Stimulated activated CD4-positive, alpha-beta T cell treated with anti-CD3 and anti-CD28 coated beads, Interleukin-12 subunit alpha, Interleukin-12 subunit beta, amount 100 ng/mL, for 4 hours (primary cell): ENCODE data around the gene TCF12.
"Not testable (repeated sequence)": the region's sequence is repeated elsewhere in the genome, so short reads cannot be mapped to it uniquely, and the experiment has no call there.

Source experiments
- DNase-seq: peaks from one replicate; pipeline ENCODE4 v3.0.0-alpha.2; 2020

TCF12 gene

GRCh38 chr15:57146506-57147201, 228.2 kb downstream of the TCF12 start:
- DNase-seq, result no peak

- DNase-seq, result no peak
Observed at GRCh38 chr15:57147621-57148020, 229.2 kb downstream of the TCF12 start.

GRCh38 chr15:57148262-57148661, 229.8 kb downstream of the TCF12 start:
- no peak for DNase-seq

- no peak for DNase-seq
Observed at GRCh38 chr15:57149196-57149595, 230.8 kb downstream of the TCF12 start.

- no peak for DNase-seq
Observed at GRCh38 chr15:57150066-57150865, 231.8 kb downstream of the TCF12 start.

GRCh38 chr15:57150866-57151203, 232.4 kb downstream of the TCF12 start:
- DNase-seq, result not testable (repeated sequence)

GRCh38 chr15:57152133-57152532, 233.7 kb downstream of the TCF12 start:
- DNase-seq, result no peak

GRCh38 chr15:57152666-57153539, 234.5 kb downstream of the TCF12 start:
- DNase-seq, result no peak

GRCh38 chr15:57156210-57156884, 237.9 kb downstream of the TCF12 start:
- no peak for DNase-seq

GRCh38 chr15:57158589-57158988, 240.1 kb downstream of the TCF12 start:
- no peak for DNase-seq

- no peak for DNase-seq
Observed at GRCh38 chr15:57158997-57159668, 240.7 kb downstream of the TCF12 start.

- no peak for DNase-seq
Observed at GRCh38 chr15:57159767-57160166, 241.3 kb downstream of the TCF12 start.

GRCh38 chr15:57160823-57161560, 242.5 kb downstream of the TCF12 start:
- DNase-seq, result no peak

- DNase-seq, result not testable (repeated sequence)
Observed at GRCh38 chr15:57164251-57164650, 245.8 kb downstream of the TCF12 start.

- no peak for DNase-seq
Observed at GRCh38 chr15:57165992-57166391, 247.5 kb downstream of the TCF12 start.

GRCh38 chr15:57167821-57168395, 249.5 kb downstream of the TCF12 start:
- no peak for DNase-seq

GRCh38 chr15:57169643-57170042, 251.2 kb downstream of the TCF12 start:
- DNase-seq, result no peak

GRCh38 chr15:57171426-57171825, 253.0 kb downstream of the TCF12 start:
- DNase-seq, result no peak

- DNase-seq, result no peak
Observed at GRCh38 chr15:57172925-57173324, 254.5 kb downstream of the TCF12 start.

- no peak for DNase-seq
Observed at GRCh38 chr15:57183041-57183440, 264.6 kb downstream of the TCF12 start.
